DND-41 (cell line): ENCODE measurements around the gene GAGE10.

Experiments
- ATAC-seq: fragments of 200-7000 bp; cut with Tn5 transposase; 3 replicates; pipeline ENCODE4 v1.9.1; 2021; ENCODE audit warnings: low read depth; ENCODE audit not compliant: insufficient read depth
- DNase-seq: peaks from one replicate; pipeline ENCODE4 v3.0.0-alpha.2; 2020
- H2AFZ ChIP-seq: 2 replicates; pipeline ENCODE4 v1.6.0; 2012; ENCODE audit warnings: low read depth, low read length
- H3K27ac ChIP-seq: 2 replicates; pipeline ENCODE4 v1.5.1; 2012; ENCODE audit warnings: low read length, inconsistent platforms
- H3K27me3 ChIP-seq: fragments of 200-600 bp; sonication (generic); 2 replicates; pipeline ENCODE4 v1.6.0; 2012; ENCODE audit warnings: low read length, mild to moderate bottlenecking, inconsistent platforms; ENCODE audit not compliant: insufficient read depth, poor library complexity
- H3K36me3 ChIP-seq: 2 replicates; pipeline ENCODE4 v1.5.1; 2012; ENCODE audit warnings: low read length, inconsistent platforms; ENCODE audit not compliant: insufficient read depth
- H3K4me1 ChIP-seq: 2 replicates; pipeline ENCODE4 v1.5.1; 2012; ENCODE audit warnings: mild to moderate bottlenecking, low read length; ENCODE audit not compliant: insufficient read depth
- H3K4me2 ChIP-seq: 2 replicates; pipeline ENCODE4 v1.6.0; 2012; ENCODE audit warnings: mild to moderate bottlenecking, moderate library complexity, low read length, inconsistent platforms; ENCODE audit not compliant: insufficient read depth
- H3K4me3 ChIP-seq, 2 experiments: fragments of 200-600 bp in 1 of 2; shearing (Covaris generic) in 1 of 2; 2 replicates each; pipeline ENCODE4 v1.5.1; 2012 to 2016; ENCODE audit warnings: inconsistent platforms in 2 of 2, low read length in 2 of 2, mild to moderate bottlenecking in 2 of 2, low read depth in 1 of 2, moderate library complexity in 1 of 2
- H3K79me2 ChIP-seq: 2 replicates; pipeline ENCODE4 v1.6.0; 2012; ENCODE audit warnings: low read length, inconsistent platforms; ENCODE audit not compliant: insufficient read depth
- H3K9ac ChIP-seq: 2 replicates; pipeline ENCODE4 v1.6.0; 2012; ENCODE audit warnings: low read depth, mild to moderate bottlenecking, inconsistent platforms, low read length, moderate library complexity
- H3K9me3 ChIP-seq: 2 replicates; pipeline ENCODE4 v1.5.1; 2012; ENCODE audit warnings: low read length, moderate library complexity, mild to moderate bottlenecking, inconsistent platforms; ENCODE audit not compliant: insufficient read depth, severe bottlenecking
- H4K20me1 ChIP-seq: 2 replicates; pipeline ENCODE4 v1.6.0; 2012; ENCODE audit warnings: low read length; ENCODE audit not compliant: insufficient read depth
- EZH2 ChIP-seq: IDR thresholded peaks from 3 replicates; pipeline ENCODE4 v1.6.1; 2012; ENCODE audit warnings: borderline replicate concordance, low read depth, mild to moderate bottlenecking, moderate library complexity, low read length, inconsistent platforms; ENCODE audit not compliant: severe bottlenecking
- TF ChIP-seq, protein P1 (sequence below): IDR thresholded peaks from 2 replicates; pipeline ENCODE4 v1.5.1; 2012; ENCODE audit warnings: borderline replicate concordance, low read length, moderate library complexity, mild to moderate bottlenecking; ENCODE audit not compliant: poor library complexity, severe bottlenecking; ENCODE audit errors: extremely low read depth

Gene GAGE10

DNA sequence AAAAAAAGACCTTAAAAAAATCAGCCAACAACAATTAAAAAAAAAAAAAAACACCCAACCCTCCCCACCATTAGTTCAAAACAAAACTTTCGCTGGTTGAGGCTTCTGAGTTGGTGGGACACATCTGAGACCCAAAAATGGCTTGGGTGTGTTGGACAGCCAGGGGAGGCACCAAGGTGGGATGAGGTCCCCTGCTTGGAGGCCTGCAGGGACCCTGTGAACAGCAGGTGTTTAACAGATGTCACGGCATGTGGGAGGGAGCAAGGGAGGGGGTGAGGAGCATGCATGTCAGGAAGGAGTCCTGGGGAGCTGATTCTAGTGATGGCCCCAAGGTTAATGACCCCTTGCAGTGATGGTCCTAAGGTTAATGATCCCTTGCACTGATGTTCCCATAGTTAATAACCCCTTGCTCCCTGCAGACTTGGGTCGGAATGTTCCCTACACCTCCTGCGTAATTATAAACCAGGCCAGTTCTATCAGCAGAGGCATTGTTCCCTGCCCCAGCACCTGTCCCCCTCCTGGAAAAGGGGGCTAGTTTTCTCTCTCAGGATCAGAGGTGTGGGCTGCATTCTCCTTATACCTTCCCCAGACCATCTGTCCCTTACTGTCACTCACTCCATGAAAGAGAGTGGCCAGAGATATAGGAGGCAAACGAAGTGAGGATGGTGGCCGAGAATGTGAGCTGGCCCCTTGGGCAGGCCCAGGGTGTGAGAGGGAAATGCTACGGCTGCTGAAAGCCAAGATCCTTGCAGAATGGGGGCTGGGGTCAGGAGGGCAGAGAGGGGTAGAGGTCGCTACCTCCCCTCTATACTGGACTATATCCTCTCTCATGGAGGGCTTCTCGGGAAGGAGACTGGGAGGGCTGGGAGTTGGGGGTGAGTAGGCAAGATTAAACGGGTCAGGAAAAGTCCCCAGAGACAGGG lies 36.7 kb upstream of the GAGE10 start:
- Histone ChIP-seq H3K36me3 (peaks cover 9% of the 10 kb centered on the region; the same call in 1 of the 2 replicates), H3K79me2 (peaks cover 19% of the 10 kb centered on the region), H3K4me1 (peaks cover 26% of the 10 kb centered on the region), H3K4me2 (no peak overlapping the region), H3K9me3 (no peaks in the 10 kb centered on the region), H2AFZ (no peak overlapping the region), H3K27me3 (no peaks in the 10 kb centered on the region), H4K20me1 (no peaks in the 10 kb centered on the region), H3K9ac (no peak overlapping the region), H3K27ac (no peak overlapping the region), H3K4me3 (no peak overlapping the region)
- ATAC-seq (no peak), DNase-seq (no peak)
- TF ChIP-seq, protein P1, sequence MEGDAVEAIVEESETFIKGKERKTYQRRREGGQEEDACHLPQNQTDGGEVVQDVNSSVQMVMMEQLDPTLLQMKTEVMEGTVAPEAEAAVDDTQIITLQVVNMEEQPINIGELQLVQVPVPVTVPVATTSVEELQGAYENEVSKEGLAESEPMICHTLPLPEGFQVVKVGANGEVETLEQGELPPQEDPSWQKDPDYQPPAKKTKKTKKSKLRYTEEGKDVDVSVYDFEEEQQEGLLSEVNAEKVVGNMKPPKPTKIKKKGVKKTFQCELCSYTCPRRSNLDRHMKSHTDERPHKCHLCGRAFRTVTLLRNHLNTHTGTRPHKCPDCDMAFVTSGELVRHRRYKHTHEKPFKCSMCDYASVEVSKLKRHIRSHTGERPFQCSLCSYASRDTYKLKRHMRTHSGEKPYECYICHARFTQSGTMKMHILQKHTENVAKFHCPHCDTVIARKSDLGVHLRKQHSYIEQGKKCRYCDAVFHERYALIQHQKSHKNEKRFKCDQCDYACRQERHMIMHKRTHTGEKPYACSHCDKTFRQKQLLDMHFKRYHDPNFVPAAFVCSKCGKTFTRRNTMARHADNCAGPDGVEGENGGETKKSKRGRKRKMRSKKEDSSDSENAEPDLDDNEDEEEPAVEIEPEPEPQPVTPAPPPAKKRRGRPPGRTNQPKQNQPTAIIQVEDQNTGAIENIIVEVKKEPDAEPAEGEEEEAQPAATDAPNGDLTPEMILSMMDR, result no peak
- no peak for TF ChIP-seq EZH2

DNA sequence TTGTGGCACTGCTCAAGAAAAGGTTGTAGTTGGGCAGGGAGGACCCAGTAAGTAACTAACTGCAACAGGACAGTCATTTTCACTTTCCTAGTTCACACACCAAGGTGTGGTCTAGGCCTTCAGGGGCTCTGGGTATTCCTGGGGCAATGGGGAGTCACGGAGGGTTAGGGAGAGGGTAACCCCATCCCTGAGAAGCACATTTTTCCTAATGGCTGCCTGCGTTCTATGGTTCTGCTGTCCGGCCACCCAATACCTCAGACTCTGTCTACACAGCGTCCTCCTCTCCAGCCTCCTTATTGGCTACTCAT lies 34.8 kb upstream of the GAGE10 start:
- peak overlapping the region; percentile 88 for H2AFZ ChIP-seq
- no peaks in the 10 kb centered on the region for H3K27me3 ChIP-seq
- H4K20me1 ChIP-seq, result peaks cover 2% of the 10 kb centered on the region; the same call in 1 of the 2 replicates
- peak overlapping the region; percentile 35 to 90; a peak in 3 of 4 replicates for H3K4me3 ChIP-seq
- no peak for ATAC-seq
- H3K79me2 ChIP-seq, result peaks cover 28% of the 10 kb centered on the region
- TF ChIP-seq EZH2, result no peak
- TF ChIP-seq, protein P1, result no peak
- H3K4me1 ChIP-seq, result peaks cover 39% of the 10 kb centered on the region
- H3K9ac ChIP-seq, result peak overlapping the region; percentile 69
- no peaks in the 10 kb centered on the region for H3K9me3 ChIP-seq
- H3K4me2 ChIP-seq, result peak overlapping the region; percentile 86
- H3K36me3 ChIP-seq, result peaks cover 9% of the 10 kb centered on the region
- no peak for DNase-seq
- H3K27ac ChIP-seq, result peak overlapping the region; percentile 94

GRCh38 chrX:49269010-49269766 lies 34.3 kb upstream of the GAGE10 start:
- H3K36me3 ChIP-seq, result peaks cover 9% of the 10 kb centered on the region
- ATAC-seq, result peak; percentile 87
- H3K9ac ChIP-seq, result peak overlapping the region; percentile 94
- TF ChIP-seq EZH2, result no peak
- TF ChIP-seq, protein P1, result no peak
- peak overlapping the region; percentile 86 for H3K4me2 ChIP-seq
- H4K20me1 ChIP-seq, result peaks cover 5% of the 10 kb centered on the region; the same call in 1 of the 2 replicates
- H3K79me2 ChIP-seq, result peaks cover 31% of the 10 kb centered on the region
- peak overlapping the region; percentile 88 for H2AFZ ChIP-seq
- peak; percentile 97 for DNase-seq
- peak overlapping the region; percentile 35 to 90; a peak in 3 of 4 replicates for H3K4me3 ChIP-seq
- H3K9me3 ChIP-seq, result no peaks in the 10 kb centered on the region
- H3K27me3 ChIP-seq, result no peaks in the 10 kb centered on the region
- peaks cover 39% of the 10 kb centered on the region for H3K4me1 ChIP-seq
- peak overlapping the region; percentile 94 for H3K27ac ChIP-seq
